Ishikawa (cell line): ENCODE measurements around the gene MED6.

ENCODE experiments used
- CEBPB ChIP-seq: IDR thresholded peaks from 2 replicates; pipeline ENCODE4 v1.6.1; 2012
- CREB1 ChIP-seq: IDR thresholded peaks from 2 replicates; pipeline ENCODE4 v1.6.1; 2012; ENCODE audit warnings: low read depth
- EGR1 ChIP-seq: IDR thresholded peaks from 2 replicates; pipeline ENCODE4 v1.6.1; 2012
- EP300 ChIP-seq: IDR thresholded peaks from 2 replicates; pipeline ENCODE4 v1.6.1; 2012; ENCODE audit warnings: borderline replicate concordance
- FOXM1 ChIP-seq: IDR thresholded peaks from 2 replicates; pipeline ENCODE4 v1.6.1; 2012; ENCODE audit warnings: low read depth, borderline replicate concordance
- NFIC ChIP-seq: IDR thresholded peaks from 2 replicates; pipeline ENCODE4 v1.6.1; 2012
- RAD21 ChIP-seq: IDR thresholded peaks from 2 replicates; pipeline ENCODE4 v1.6.1; 2012; ENCODE audit warnings: low read depth
- TAF1 ChIP-seq: IDR thresholded peaks from 2 replicates; pipeline ENCODE4 v1.6.1; 2012; ENCODE audit warnings: low read depth, mild to moderate bottlenecking
- TCF12 ChIP-seq: IDR thresholded peaks from 2 replicates; pipeline ENCODE4 v1.6.1; 2012; ENCODE audit warnings: low read depth
- TEAD4 ChIP-seq: IDR thresholded peaks from 2 replicates; pipeline ENCODE4 v1.6.1; 2012
- YY1 ChIP-seq: IDR thresholded peaks from 2 replicates; pipeline ENCODE4 v1.6.1; 2012; ENCODE audit warnings: low read depth
- ZBTB7A ChIP-seq: IDR thresholded peaks from 2 replicates; pipeline ENCODE4 v1.6.1; 2012; ENCODE audit warnings: low read depth
- TF ChIP-seq, protein P1 (sequence below): IDR thresholded peaks from 2 replicates; pipeline ENCODE4 v1.6.1; 2012; ENCODE audit warnings: low read depth, mild to moderate bottlenecking
- TF ChIP-seq, protein P2 (sequence below): IDR thresholded peaks from 2 replicates; pipeline ENCODE4 v1.6.1; 2012
- TF ChIP-seq, protein P3 (sequence below): IDR thresholded peaks from 2 replicates; pipeline ENCODE4 v1.6.1; 2012

The MED6 gene

DNA sequence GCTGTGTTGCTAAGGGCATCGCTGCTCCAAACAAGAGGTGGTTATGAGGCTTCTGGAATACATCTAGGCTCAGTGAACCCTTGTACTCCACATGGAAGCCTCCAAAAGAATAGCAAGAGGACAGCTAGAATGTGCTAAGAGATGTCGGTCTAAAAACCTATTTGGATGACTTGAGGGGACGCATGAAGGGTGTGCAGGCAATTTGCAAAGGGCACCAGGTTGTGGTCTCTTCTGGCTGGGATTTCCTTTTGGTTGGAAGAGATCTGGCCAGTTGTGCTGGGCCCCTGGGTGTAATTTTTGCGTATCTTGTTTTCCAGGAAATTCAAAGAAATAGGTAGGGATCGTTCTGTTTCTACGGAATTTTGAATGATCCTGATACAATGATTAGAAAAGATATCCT, 45.4 kb upstream of the MED6 start:
- no peak for TF ChIP-seq EP300
- TF ChIP-seq EGR1, result no peak
- TF ChIP-seq ZBTB7A, result no peak
- no peak for TF ChIP-seq TEAD4
- TF ChIP-seq, protein P1, sequence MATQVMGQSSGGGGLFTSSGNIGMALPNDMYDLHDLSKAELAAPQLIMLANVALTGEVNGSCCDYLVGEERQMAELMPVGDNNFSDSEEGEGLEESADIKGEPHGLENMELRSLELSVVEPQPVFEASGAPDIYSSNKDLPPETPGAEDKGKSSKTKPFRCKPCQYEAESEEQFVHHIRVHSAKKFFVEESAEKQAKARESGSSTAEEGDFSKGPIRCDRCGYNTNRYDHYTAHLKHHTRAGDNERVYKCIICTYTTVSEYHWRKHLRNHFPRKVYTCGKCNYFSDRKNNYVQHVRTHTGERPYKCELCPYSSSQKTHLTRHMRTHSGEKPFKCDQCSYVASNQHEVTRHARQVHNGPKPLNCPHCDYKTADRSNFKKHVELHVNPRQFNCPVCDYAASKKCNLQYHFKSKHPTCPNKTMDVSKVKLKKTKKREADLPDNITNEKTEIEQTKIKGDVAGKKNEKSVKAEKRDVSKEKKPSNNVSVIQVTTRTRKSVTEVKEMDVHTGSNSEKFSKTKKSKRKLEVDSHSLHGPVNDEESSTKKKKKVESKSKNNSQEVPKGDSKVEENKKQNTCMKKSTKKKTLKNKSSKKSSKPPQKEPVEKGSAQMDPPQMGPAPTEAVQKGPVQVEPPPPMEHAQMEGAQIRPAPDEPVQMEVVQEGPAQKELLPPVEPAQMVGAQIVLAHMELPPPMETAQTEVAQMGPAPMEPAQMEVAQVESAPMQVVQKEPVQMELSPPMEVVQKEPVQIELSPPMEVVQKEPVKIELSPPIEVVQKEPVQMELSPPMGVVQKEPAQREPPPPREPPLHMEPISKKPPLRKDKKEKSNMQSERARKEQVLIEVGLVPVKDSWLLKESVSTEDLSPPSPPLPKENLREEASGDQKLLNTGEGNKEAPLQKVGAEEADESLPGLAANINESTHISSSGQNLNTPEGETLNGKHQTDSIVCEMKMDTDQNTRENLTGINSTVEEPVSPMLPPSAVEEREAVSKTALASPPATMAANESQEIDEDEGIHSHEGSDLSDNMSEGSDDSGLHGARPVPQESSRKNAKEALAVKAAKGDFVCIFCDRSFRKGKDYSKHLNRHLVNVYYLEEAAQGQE, result no peak
- TF ChIP-seq, protein P2, sequence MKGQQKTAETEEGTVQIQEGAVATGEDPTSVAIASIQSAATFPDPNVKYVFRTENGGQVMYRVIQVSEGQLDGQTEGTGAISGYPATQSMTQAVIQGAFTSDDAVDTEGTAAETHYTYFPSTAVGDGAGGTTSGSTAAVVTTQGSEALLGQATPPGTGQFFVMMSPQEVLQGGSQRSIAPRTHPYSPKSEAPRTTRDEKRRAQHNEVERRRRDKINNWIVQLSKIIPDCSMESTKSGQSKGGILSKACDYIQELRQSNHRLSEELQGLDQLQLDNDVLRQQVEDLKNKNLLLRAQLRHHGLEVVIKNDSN, result no peak
- TF ChIP-seq FOXM1, result no peak
- TF ChIP-seq TCF12, result no peak
- TF ChIP-seq TAF1, result no peak
- TF ChIP-seq NFIC, result no peak
- TF ChIP-seq, protein P3, sequence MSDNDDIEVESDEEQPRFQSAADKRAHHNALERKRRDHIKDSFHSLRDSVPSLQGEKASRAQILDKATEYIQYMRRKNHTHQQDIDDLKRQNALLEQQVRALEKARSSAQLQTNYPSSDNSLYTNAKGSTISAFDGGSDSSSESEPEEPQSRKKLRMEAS, result no peak
- TF ChIP-seq CEBPB, result no peak
- TF ChIP-seq CREB1, result no peak
- TF ChIP-seq YY1, result no peak

DNA sequence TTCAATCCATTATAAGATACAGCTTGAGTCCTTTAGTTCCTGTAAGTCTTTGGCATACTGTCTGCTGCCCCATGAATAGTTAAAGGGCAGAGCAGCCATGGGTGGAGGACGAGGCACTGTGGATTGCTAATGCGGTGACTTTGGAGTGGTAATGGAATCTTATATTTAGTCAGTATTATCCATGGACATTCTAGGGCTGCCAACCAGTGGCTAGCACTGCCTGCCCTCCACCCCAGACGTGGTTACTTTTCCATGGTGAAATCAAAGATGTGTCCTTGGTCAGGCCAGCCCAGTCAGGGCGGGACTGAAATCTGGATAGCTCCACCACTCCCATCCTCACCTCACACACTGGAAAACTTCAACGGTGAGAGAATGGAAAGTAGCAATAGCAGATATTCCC, 43.5 kb upstream of the MED6 start:
- no peak for TF ChIP-seq TEAD4
- TF ChIP-seq TAF1, result no peak
- TF ChIP-seq, protein P2, result no peak
- TF ChIP-seq RAD21, result no peak
- TF ChIP-seq CREB1, result no peak
- no peak for TF ChIP-seq TCF12
- no peak for TF ChIP-seq NFIC
- TF ChIP-seq, protein P1, result no peak

DNA sequence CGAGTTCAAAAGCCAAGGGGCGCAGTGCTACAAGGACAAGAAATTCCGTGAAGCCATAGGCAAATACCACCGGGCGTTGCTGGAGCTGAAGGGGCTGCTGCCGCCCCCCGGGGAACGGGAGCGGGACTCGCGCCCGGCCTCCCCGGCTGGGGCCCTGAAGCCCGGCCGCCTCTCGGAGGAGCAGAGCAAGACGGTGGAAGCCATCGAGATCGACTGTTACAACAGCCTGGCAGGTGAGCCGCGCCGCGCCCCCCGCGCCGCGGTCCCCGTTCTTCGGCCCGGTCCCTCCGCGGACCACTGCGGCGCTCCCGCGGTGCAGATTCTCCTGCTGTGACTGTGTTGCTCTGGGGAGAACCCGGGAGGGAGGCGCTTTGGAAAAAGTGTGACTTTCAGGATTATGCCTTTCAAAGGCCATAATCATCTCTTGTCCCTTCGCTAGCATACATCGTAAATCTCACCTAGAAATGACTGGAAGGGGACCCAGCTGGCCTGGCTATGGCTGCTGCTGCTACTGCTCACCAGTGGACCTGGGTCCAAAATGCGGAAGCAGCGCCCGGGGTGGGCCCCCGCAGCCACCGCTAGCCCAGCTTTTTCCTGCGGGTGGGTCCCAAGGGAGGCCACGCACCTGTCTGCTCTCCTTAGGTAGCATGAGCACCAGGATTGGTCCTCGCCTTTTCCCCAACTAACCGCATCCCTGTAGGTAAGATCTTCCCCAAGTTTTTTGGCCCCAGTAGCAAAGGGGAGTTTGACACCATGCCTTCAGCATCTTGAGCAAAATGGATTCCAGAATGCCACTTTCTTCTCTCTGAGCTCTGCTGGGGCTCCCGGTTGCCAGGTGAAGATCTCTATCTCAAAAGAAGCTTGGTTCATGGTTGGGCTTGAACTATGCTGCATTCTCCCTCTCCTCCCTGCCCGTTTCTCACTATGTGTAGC, 42.1 kb upstream of the MED6 start:
- TF ChIP-seq TCF12, result no peak
- TF ChIP-seq ZBTB7A, result peak; percentile 56; the same call in 1 of the 2 replicates
- TF ChIP-seq, protein P2, result no peak
- no peak for TF ChIP-seq RAD21
- TF ChIP-seq, protein P1, result no peak
- TF ChIP-seq YY1, result no peak
- no peak for TF ChIP-seq NFIC
- TF ChIP-seq FOXM1, result no peak

DNA sequence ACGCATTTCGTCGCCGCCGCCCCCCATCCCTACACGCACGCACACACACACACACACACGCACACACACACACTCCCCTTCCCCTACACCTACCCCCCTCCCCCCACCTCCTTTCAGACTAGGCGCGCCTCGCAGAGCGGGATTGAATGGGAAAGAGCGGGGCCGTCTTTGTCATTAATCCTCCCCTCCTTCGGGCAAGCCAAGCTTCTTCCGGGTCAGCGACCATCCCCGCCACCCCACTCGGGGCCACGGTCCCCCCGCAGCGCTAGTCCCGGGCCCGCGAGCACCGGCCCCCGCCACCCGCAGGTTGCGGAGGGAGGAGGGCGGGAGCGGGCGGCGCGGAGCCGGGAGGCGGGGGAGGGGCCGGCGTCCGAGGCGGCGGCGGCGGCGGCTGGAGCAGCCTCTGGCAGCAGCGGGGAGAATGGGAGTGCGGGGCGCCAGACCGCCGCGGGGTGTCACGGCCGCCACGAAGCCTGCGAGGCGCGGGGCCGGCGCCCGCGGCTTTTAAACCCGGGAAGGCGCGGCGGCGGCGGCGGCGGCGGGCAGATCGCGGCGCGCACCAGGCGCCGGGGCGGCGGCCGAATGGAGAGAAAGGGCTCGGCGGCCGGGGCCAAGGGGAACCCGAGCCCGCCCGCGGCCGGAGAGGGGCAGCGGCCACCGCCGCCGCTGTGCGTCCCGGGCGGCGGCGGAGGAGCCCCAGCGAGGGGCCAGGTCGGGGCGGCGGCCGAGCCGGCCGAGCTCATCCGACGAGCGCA, 41.3 kb upstream of the MED6 start, which contains the start of gene TTC9:
Gene TTC9, plus strand, starts transcription at position 369 of the 755 bp plus-strand sequence. Its CDS starts 214 bp downstream, at position 583.
- no peak for TF ChIP-seq EP300
- TF ChIP-seq TEAD4, result no peak
- TF ChIP-seq, protein P2, result no peak
- no peak for TF ChIP-seq EGR1
- TF ChIP-seq RAD21, result no peak
- no peak for TF ChIP-seq ZBTB7A
- no peak; the same call in 1 of the 2 replicates for TF ChIP-seq TAF1
- TF ChIP-seq FOXM1, result no peak
- TF ChIP-seq, protein P3, result no peak
- TF ChIP-seq CREB1, result no peak
